Osteoblast (primary cell): ENCODE measurements around the gene DGKZ. TPM values are rescaled to one million over a fixed set of nuclear protein-coding genes. Genes with fewer than 3 reads are reported as not detected.
A peak's percentile ranks its signal among the peaks of the same experiment; 100 is the strongest.
"Not testable (repeated sequence)": the region's sequence is repeated elsewhere in the genome, so short reads cannot be mapped to it uniquely, and the experiment has no call there.

ENCODE experiments used
- DNase-seq: peaks from one replicate; pipeline ENCODE4 v3.0.0; 2011; ENCODE audit warnings: low spot score, mixed read lengths; ENCODE audit not compliant: insufficient read length; ENCODE audit errors: missing footprints
- H2AFZ ChIP-seq: 2 replicates; pipeline ENCODE4 v1.6.0; 2011; ENCODE audit warnings: mild to moderate bottlenecking, low read length
- H3K27ac ChIP-seq: 2 replicates; pipeline ENCODE4 v1.5.1; 2011; ENCODE audit warnings: mild to moderate bottlenecking, low read depth, low read length, moderate library complexity
- H3K27me3 ChIP-seq: 2 replicates; pipeline ENCODE4 v1.6.0; 2012; ENCODE audit warnings: mild to moderate bottlenecking, control low read depth, inconsistent platforms, low read length, moderate library complexity; ENCODE audit not compliant: insufficient read depth
- H3K36me3 ChIP-seq: 2 replicates; pipeline ENCODE4 v1.5.1; 2011; ENCODE audit warnings: mild to moderate bottlenecking, low read length, control low read depth, moderate library complexity; ENCODE audit not compliant: insufficient read depth
- H3K4me1 ChIP-seq: 2 replicates; pipeline ENCODE4 v1.5.1; 2011; ENCODE audit warnings: mild to moderate bottlenecking, low read length, control low read depth, moderate library complexity; ENCODE audit not compliant: insufficient read depth
- H3K4me2 ChIP-seq: 2 replicates; pipeline ENCODE4 v1.6.0; 2011; ENCODE audit warnings: mild to moderate bottlenecking, low read length; ENCODE audit not compliant: insufficient read depth
- H3K4me3 ChIP-seq: fragments of 200-600 bp; sonication (generic); 3 replicates; pipeline ENCODE4 v1.5.1; 2012; ENCODE audit warnings: mild to moderate bottlenecking, low read length, inconsistent platforms; ENCODE audit not compliant: insufficient read depth
- H3K79me2 ChIP-seq: 2 replicates; pipeline ENCODE4 v1.6.0; 2012; ENCODE audit warnings: mild to moderate bottlenecking, low read length, control low read depth, inconsistent platforms; ENCODE audit not compliant: insufficient read depth
- H3K9me3 ChIP-seq: 2 replicates; pipeline ENCODE4 v1.5.1; 2011; ENCODE audit warnings: low read depth, low read length, control low read depth
- H4K20me1 ChIP-seq: 2 replicates; pipeline ENCODE4 v1.6.0; 2012; ENCODE audit warnings: mild to moderate bottlenecking, low read length, control low read depth; ENCODE audit not compliant: insufficient read depth
- total RNA-seq: library from RNA; depleted of rRNA; stranded (reverse); fragments of >200 nt; gene quantifications from 2 replicates; pipeline ENCODE4 v1.2.3, GENCODE V29; 2012
- TF ChIP-seq, protein P1 (sequence below): IDR thresholded peaks from 2 replicates; pipeline ENCODE4 v1.5.1; 2011; ENCODE audit warnings: mild to moderate bottlenecking, low read depth, low read length, moderate library complexity; ENCODE audit errors: extremely low read depth

The DGKZ gene
- total RNA-seq, 1 donor, result 52.5 TPM

DNA sequence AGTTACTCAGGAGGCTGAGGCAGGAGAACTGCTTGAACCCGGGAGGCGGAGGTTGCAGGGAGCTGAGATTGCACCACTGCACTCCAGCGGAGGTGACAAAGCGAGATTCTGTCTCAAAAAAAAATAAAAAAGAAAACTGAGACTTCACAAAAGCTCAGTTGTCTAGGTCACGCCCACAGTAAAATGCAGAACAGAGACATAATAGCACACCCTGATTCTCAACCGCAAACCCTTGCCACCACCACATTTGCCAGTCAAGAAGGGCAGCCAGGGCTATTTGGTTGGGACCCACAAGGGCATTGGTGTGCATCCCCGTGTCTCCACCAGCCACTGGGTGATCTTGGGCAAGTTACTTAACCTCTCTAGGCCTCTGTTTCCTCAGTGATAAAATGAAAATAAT lies 44.4 kb upstream of the DGKZ start:
- Histone ChIP-seq H3K4me3 (no peak overlapping the region), H3K4me1 (peaks cover 28% of the 10 kb centered on the region), H3K9me3 (no peaks in the 10 kb centered on the region), H3K27ac (no peak overlapping the region), H4K20me1 (peaks cover 9% of the 10 kb centered on the region), H3K4me2 (no peak overlapping the region), H2AFZ (no peak overlapping the region), H3K79me2 (peaks cover 52% of the 10 kb centered on the region), H3K27me3 (no peaks in the 10 kb centered on the region), H3K36me3 (peaks cover 40% of the 10 kb centered on the region)
- DNase-seq, result no peak
- TF ChIP-seq, protein P1, sequence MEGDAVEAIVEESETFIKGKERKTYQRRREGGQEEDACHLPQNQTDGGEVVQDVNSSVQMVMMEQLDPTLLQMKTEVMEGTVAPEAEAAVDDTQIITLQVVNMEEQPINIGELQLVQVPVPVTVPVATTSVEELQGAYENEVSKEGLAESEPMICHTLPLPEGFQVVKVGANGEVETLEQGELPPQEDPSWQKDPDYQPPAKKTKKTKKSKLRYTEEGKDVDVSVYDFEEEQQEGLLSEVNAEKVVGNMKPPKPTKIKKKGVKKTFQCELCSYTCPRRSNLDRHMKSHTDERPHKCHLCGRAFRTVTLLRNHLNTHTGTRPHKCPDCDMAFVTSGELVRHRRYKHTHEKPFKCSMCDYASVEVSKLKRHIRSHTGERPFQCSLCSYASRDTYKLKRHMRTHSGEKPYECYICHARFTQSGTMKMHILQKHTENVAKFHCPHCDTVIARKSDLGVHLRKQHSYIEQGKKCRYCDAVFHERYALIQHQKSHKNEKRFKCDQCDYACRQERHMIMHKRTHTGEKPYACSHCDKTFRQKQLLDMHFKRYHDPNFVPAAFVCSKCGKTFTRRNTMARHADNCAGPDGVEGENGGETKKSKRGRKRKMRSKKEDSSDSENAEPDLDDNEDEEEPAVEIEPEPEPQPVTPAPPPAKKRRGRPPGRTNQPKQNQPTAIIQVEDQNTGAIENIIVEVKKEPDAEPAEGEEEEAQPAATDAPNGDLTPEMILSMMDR, result no peak

DNA sequence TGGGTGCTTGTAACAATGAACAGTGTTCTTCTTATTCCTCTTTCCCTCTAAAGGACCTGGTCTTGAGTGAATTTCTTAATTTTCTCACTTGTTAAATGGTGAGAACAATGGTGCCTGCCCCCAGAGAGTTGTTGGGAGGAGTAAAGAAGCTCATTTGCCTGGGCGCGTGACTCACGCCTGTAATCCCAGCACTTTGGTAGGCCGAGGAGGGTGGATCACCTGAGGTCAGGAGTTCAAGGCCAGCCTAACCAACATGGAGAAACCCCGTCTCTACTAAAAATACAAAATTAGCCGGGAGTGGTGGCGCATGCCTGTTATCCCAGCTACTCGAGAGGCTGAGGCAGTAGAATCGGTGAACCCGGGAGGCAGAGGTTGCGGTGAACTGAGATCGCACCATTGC lies 43.2 kb upstream of the DGKZ start:
- peaks cover 49% of the 10 kb centered on the region for H3K36me3 ChIP-seq
- H3K4me1 ChIP-seq, result peaks cover 26% of the 10 kb centered on the region
- peaks cover 17% of the 10 kb centered on the region for H4K20me1 ChIP-seq
- not testable (repeated sequence) for H3K4me2 ChIP-seq, H3K27me3 ChIP-seq, H3K4me3 ChIP-seq, DNase-seq, H3K27ac ChIP-seq, H3K9me3 ChIP-seq, H2AFZ ChIP-seq
- H3K79me2 ChIP-seq, result peaks cover 53% of the 10 kb centered on the region

DNA sequence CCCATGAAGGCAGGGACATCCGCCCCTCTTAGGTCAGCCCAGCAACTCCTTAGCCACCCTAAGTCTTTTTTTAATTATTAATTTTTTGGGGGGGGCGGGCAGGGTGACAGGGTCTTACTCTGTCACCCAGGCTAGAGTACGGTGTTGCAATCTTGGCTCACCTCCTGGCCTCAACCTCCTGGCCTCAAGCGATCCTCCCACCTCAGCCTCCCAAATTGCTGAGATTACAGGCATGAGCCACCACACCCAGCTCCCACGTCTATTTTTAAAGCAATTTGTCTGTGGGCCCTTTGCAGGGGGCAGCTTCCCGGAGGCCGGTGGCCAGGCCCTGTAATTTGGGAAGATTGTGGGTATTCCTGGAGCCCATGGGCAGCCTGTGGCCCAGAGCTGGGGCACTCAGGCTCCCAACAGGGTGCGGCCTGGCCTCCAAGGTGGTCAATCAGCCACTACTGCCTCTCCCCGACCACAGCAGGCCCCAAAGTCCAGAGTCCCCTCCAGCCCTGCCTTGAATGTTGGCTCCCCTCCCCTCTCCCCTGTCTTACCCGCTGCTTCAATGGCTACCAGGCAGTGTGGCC lies 42.6 kb upstream of the DGKZ start:
- peak; percentile 34 for DNase-seq
- Histone ChIP-seq H3K4me3 (no peak overlapping the region), H3K27ac (peak overlapping the region; percentile 33), H3K36me3 (peaks cover 55% of the 10 kb centered on the region), H4K20me1 (peaks cover 21% of the 10 kb centered on the region), H3K79me2 (peaks cover 56% of the 10 kb centered on the region), H3K4me1 (peaks cover 26% of the 10 kb centered on the region), H2AFZ (no peak overlapping the region), H3K27me3 (no peaks in the 10 kb centered on the region), H3K4me2 (no peak overlapping the region), H3K9me3 (no peaks in the 10 kb centered on the region)
- TF ChIP-seq, protein P1, result no peak

DNA sequence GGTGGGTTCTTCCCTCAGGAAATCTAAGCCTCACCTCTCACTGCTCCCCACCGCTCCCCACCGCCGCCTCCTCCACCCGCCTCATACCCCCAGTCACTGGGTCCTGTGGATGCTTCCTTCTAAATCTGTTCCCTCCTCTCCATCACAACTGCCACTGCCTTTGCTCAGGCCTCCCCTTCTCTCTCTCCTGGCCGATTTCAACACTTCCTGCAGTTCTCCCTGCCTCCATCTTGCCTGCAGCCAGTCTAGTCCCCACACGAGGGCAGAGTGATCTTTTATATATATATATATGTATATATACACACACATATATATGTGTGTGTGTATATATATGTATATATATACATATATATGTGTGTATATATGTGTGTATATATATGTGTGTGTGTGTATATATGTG lies 42.0 kb upstream of the DGKZ start:
- Histone ChIP-seq H3K4me3 (no peak overlapping the region), H2AFZ (no peak overlapping the region), H3K4me1 (peaks cover 22% of the 10 kb centered on the region), H3K9me3 (no peaks in the 10 kb centered on the region), H3K27me3 (no peaks in the 10 kb centered on the region), H3K36me3 (peaks cover 55% of the 10 kb centered on the region), H4K20me1 (peaks cover 25% of the 10 kb centered on the region), H3K79me2 (peaks cover 52% of the 10 kb centered on the region), H3K27ac (peak overlapping the region; percentile 33), H3K4me2 (no peak overlapping the region)
- TF ChIP-seq, protein P1, result no peak
- peak; percentile 84 for DNase-seq
